ENCODE data around the gene MYOT.

DNA sequence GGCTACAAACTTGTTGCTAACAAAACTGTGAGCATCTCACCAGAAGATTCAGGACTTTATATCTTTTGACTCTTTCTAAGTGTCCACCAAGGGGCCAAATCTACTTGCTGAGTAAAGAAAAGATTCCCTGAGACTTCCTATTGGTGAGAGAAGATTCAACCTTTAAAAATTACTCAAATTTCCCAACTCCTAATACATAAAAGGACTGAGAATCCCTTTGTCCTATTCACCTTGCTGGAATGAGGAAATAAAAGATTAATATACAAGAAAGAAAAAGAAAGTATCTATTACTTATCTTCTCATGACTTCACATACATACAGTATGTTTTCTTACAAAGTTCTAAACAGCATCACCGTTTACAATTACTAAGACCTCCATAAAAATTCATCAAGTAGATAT, 47.9 kb upstream of the MYOT start:
- TF ChIP-seq CTCF (IDR thresholded peaks at IDR 0.05) (no peak), POLR2A (IDR thresholded peaks at IDR 0.05) (no peak), EP300 (IDR thresholded peaks at IDR 0.05) (no peak)

All from tibial nerve (tissue), 4 donors.